Mucosa of rectum (tissue), 2 donors: Measurements from ENCODE around the gene ACBD3.

ENCODE experiments used
- H3K27ac ChIP-seq, 2 donors: one replicate each; pipeline ENCODE4 v1.7.0; 2013; ENCODE audit warnings: inconsistent platforms in 2 of 2, low read depth in 2 of 2, low read length in 2 of 2
- H3K27me3 ChIP-seq, 2 donors: one replicate each; pipeline ENCODE4 v1.7.0; 2013; ENCODE audit warnings: low read length in 2 of 2; ENCODE audit not compliant: control insufficient read depth in 2 of 2, insufficient read depth in 2 of 2
- H3K36me3 ChIP-seq, 2 donors: one replicate each; pipeline ENCODE4 v1.7.0; 2013; ENCODE audit warnings: low read length in 2 of 2; ENCODE audit not compliant: control insufficient read depth in 2 of 2, insufficient read depth in 2 of 2
- H3K4me1 ChIP-seq, 2 donors: one replicate each; pipeline ENCODE4 v1.7.0; 2013; ENCODE audit warnings: low read length in 2 of 2, mild to moderate bottlenecking in 1 of 2; ENCODE audit not compliant: control insufficient read depth in 2 of 2, insufficient read depth in 2 of 2
- H3K4me3 ChIP-seq, 2 donors: one replicate each; pipeline ENCODE4 v1.7.0; 2013; ENCODE audit warnings: low read length in 2 of 2
- H3K9ac ChIP-seq, 2 donors: one replicate each; pipeline ENCODE4 v1.7.0; 2013; ENCODE audit warnings: low read length in 2 of 2, low read depth in 1 of 2, mild to moderate bottlenecking in 1 of 2
- H3K9me3 ChIP-seq, 2 donors: one replicate each; pipeline ENCODE4 v1.7.0; 2013; ENCODE audit warnings: low read length in 2 of 2; ENCODE audit not compliant: control insufficient read depth in 2 of 2
- donor health status: healthy.
- donor health status: Normal muscosa, but diverticular disease.

The ACBD3 gene

DNA sequence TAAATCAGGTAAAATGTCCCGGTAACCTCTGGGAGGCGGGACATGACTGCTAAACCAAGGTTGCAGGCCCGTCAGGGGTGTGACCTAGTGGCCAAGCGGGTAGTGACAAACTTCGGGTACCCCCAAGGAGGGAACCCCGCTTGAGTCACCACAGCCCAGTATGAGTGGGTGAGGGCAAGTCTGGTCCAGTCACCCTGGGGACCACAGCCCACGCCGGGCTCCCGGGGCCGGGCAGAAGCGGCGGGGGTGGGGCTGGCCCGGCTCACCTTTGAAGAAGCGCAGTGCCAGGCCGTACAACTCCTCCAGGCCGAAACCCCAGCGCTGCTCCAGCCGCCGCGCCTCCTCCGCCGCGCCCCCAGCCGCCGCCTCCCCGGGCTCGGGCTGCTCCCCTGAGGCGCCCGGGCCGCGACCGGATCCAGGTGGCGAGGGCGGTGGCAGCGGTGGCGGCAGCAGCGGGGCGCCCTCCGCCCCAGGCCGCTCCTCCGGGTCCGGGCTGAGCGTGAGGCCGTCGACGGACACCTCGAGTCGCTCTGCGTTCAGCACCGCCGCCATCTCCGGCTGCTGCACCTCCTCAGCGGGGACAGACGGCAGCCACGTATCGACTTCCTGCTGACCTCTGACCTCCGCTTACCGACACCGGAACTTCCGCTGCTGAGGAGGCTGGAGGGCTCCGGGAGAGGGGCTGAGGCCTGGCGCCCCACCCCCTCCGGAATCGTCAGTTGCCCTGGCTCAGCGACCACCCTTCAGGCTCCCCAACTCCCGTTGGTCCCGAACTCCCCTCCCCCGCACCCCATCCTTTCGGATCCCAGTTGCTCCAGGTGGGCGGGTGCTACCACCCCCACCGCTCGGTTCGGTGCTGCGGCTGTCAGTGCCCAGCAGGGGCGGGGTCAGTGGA is at the start of gene ACBD3:
Gene ACBD3, minus strand, starts transcription at position 618 of the 895 bp plus-strand sequence. Its CDS starts 66 bp downstream, at position 552.
- H3K4me1 ChIP-seq: peaks cover 24 to 25% of the 10 kb centered on the region in 2 donors
- H3K9me3 ChIP-seq: no peaks in the 10 kb centered on the region
- H3K27ac ChIP-seq: peak within 1 kb of the TSS; percentile 94 to 95
- peaks cover under 1 to 4% of the 10 kb centered on the region in 2 donors for H3K36me3 ChIP-seq
- H3K9ac ChIP-seq: peak within 1 kb of the TSS; percentile 92 to 98
- H3K4me3 ChIP-seq: peak within 1 kb of the TSS; percentile 92 to 94
- H3K27me3 ChIP-seq: no peaks in the 10 kb centered on the region

DNA sequence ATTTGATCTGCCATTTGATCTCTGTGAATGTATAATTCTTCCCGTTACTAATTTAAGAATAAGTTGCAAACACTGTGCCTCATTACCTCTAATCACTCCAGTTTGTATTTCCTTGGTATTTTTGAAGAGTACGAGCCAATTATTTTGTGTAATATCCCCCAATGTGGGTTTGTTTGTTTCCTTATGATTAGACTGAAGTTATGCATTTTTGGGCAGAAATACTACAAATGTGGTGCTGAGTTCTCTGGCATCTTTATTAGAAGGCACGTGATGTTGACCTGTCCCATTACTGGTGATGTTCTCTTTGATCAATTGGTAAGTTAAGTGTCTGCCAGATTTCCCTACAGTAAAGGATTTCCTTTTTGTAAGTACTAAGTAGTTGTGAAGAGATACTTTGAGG is 47.3 kb upstream of the ACBD3 start:
- H3K9ac ChIP-seq: no peak overlapping the region
- H3K4me3 ChIP-seq: no peak overlapping the region
- H3K36me3 ChIP-seq: peaks cover 0 to 4% of the 10 kb centered on the region in 2 donors
- no peaks in the 10 kb centered on the region for H3K27me3 ChIP-seq
- H3K4me1 ChIP-seq: no peaks in the 10 kb centered on the region
- H3K27ac ChIP-seq: no peak overlapping the region
- no peaks in the 10 kb centered on the region for H3K9me3 ChIP-seq

DNA sequence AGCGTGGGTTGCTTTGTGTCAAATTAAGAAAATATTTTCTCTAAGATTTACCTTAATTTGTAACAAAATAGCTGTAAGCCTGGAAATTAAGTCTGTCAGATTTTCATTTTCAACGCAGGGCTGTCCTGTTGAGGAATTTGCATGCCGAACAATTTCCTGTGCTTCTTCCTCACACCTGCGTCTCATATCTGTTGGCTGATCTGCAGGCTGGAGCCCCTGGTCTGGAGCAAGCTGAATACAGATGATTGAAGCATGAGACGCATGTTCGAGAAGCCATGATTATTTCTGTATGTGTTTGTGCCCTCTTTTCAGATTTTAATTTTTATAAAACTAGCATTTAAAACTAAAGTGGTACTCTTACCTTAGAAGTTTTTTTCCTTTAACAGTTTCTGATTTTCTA is 46.8 kb upstream of the ACBD3 start:
- Histone ChIP-seq H3K4me3 (no peak overlapping the region), H3K9me3 (no peaks in the 10 kb centered on the region), H3K27ac (no peak overlapping the region), H3K36me3 (peaks cover 0 to 4% of the 10 kb centered on the region in 2 donors), H3K9ac (no peak overlapping the region), H3K27me3 (no peaks in the 10 kb centered on the region), H3K4me1 (no peaks in the 10 kb centered on the region)

DNA sequence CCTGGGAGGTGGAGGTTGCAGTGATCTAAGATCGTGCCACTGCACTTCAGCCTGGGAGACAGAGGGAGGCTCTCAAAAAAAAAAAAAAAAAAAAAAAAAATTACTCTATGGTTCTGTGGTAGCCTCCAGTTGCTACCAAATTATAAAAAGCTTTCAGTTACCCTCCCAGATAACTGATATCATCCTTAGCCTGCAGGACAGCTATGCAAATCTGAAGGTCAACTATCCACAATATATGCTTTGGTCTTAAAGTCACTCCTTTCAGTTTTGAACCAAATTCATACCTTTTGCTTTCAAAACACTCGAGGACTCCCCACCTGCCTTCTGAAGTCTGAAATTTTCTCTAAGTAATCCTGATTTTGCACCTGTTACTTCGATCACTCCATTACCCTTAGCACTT is 40.1 kb upstream of the ACBD3 start:
- no peaks in the 10 kb centered on the region for H3K9me3 ChIP-seq
- no peaks in the 10 kb centered on the region for H3K36me3 ChIP-seq
- no peak overlapping the region for H3K9ac ChIP-seq

DNA sequence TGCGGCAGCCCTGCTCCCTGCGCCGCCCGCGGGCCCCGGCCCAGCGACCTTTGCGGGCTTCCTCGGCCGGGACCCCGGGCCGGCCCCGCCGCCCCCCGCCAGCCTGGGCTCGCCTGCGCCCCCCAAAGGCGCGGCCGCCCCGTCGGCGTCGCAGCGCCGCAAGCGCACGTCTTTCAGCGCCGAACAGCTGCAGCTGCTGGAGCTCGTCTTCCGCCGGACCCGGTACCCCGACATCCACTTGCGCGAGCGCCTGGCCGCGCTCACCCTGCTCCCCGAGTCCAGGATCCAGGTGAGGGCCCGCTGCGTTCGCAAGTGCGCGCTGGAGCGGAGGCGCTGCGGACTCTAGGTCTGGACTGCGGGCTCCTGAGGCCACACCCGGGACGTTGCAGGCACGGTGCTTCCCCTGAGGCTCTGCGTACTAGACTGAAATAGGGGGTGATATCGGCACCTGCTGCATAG is 37.3 kb upstream of the ACBD3 start:
- Histone ChIP-seq H3K4me1 (peaks cover 0 to 7% of the 10 kb centered on the region in 2 donors), H3K27ac (no peak overlapping the region), H3K27me3 (peaks cover 4 to 14% of the 10 kb centered on the region in 2 donors), H3K4me3 (peak overlapping the region; percentile 57 to 63), H3K36me3 (no peaks in the 10 kb centered on the region), H3K9me3 (no peaks in the 10 kb centered on the region), H3K9ac (peak overlapping the region; percentile 24 to 51)

More for the DNA sequence above, 40.1 kb upstream of the ACBD3 start:
- no peak overlapping the region for H3K4me3 ChIP-seq
- no peak overlapping the region for H3K27ac ChIP-seq
- peaks cover 4 to 14% of the 10 kb centered on the region in 2 donors for H3K27me3 ChIP-seq
- H3K4me1 ChIP-seq: peaks cover 0 to 7% of the 10 kb centered on the region in 2 donors

DNA sequence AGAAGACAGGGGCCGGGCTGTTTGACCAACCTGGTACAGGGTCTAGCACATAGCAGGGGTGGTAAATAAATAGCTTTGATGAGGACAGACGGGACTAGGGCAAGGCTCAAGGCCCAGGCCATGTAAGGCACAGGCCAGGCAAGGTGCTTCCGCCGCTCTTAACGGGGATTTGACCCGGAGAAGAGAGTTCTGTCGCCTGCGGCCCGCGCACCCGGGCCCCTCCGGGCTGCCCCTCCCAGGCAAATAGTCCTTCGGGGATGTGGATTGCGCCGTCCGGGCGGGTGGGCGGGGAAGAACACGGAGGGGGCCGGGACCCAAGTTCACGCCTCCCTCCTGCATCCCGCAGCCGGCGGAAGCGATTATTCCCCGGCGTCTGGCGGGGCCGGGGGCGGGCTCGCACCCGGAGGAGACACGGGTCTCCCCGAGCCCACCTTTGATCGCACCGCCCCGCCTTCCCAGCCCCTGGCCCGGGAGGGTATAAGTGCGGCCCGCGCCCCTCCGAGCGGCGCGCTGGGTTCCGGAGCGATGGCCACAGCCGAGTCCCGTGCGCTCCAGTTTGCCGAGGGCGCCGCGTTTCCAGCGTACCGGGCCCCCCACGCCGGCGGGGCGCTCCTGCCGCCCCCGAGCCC is 36.7 kb upstream of the ACBD3 start, which contains the start of gene MIXL1:
Gene MIXL1, plus strand, starts transcription at position 508 of the 629 bp plus-strand sequence. Its CDS starts 18 bp downstream, at position 526.
- Histone ChIP-seq H3K4me1 (peaks cover 0 to 7% of the 10 kb centered on the region in 2 donors), H3K27ac (no peak within 1 kb of the TSS), H3K9me3 (no peaks in the 10 kb centered on the region), H3K27me3 (peaks cover 4 to 14% of the 10 kb centered on the region in 2 donors), H3K9ac (peak within 1 kb of the TSS; percentile 24 to 51), H3K36me3 (no peaks in the 10 kb centered on the region), H3K4me3 (peak within 1 kb of the TSS; percentile 57 to 63)

DNA sequence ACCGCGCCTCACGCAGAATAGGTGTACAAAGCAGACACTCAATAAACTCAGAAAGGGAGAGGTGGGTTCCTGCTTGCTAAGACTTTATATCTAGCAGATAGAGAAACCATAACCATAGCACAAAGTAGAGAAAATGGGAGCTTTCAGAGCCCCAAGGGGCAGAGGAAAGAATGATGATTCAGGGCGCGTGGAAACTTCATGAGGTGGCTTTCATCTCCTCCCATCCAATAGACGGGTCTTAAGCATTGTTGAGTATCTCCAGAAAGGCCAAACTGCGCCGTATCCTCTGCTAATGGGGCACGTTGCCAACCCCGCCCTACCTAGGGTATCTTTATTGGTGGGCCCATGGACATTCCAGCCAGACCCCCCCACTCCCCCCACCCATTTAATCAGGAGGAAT is 36.1 kb upstream of the ACBD3 start:
- H3K27ac ChIP-seq: no peak overlapping the region
- H3K4me3 ChIP-seq: no peak overlapping the region
- H3K36me3 ChIP-seq: no peaks in the 10 kb centered on the region
- peaks cover 4 to 14% of the 10 kb centered on the region in 2 donors for H3K27me3 ChIP-seq
- H3K9me3 ChIP-seq: no peaks in the 10 kb centered on the region
- H3K9ac ChIP-seq: no peak overlapping the region
- H3K4me1 ChIP-seq: peaks cover 0 to 7% of the 10 kb centered on the region in 2 donors

DNA sequence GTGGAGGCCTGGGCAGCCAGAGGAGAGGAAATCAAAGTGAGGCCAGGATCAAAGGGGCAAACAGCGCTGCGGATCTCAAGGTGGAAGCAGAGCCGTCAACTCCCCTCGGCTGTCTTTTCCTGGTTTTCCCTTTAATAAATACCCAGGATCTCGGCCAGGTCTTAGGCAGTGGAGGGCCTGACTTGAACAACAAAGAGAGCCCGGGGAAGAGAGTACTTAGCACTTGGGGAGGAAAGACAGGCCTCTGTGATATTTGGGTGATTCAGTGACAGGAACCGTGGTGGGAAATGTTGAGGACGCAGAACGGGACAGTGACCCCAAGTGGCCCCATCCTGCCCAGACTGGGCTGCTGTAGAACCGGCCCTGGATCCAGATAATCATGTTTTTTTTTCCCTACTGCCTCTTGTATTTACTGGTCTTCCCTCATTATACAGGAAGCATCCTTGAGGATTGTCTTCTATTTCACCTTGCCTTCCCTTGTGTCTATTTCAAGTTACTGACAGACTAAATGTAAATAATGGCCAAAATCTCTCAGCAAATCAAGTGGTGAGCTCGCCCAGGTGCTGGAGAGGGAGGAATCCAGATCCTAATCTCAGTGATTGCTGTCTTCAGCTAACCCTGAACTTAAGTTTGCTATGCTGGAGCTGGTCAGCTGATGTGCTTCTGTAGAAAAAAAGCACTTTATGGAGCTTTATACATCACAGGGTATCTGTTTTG is 34.1 kb upstream of the ACBD3 start:
- Histone ChIP-seq H3K9ac (no peak overlapping the region), H3K27ac (no peak overlapping the region), H3K36me3 (no peaks in the 10 kb centered on the region), H3K4me1 (peaks cover 0 to 7% of the 10 kb centered on the region in 2 donors), H3K9me3 (no peaks in the 10 kb centered on the region), H3K4me3 (no peak overlapping the region), H3K27me3 (peaks cover 4 to 14% of the 10 kb centered on the region in 2 donors)

DNA sequence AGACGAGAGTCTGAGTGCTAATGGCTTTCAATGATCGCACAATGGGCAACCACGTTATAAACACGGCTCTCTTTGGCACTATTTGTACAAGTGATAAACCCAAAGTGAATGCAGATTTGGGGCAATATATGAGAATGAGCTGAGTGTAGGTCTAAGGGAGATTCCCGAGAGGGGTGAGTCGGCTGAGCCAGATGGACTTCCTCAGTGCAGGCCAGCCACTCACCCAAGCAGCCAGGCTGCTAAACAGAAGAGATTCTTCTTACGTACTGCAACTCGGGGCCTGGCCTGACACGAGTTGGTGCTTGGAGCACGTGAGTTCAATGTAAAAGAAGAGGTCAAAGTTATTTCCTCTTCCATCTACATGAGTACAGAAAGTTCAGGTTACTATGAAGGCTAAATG is 30.7 kb upstream of the ACBD3 start:
- Histone ChIP-seq H3K36me3 (no peaks in the 10 kb centered on the region), H3K27ac (no peak overlapping the region), H3K27me3 (no peaks in the 10 kb centered on the region), H3K4me3 (no peak overlapping the region), H3K9me3 (no peaks in the 10 kb centered on the region), H3K9ac (no peak overlapping the region), H3K4me1 (no peaks in the 10 kb centered on the region)
